GM12873 (cell line): ENCODE data around the gene MGLL.

Source experiments
- CTCF ChIP-seq: IDR thresholded peaks from 2 replicates; pipeline ENCODE4 v1.5.1; 2012; ENCODE audit warnings: low read depth, mild to moderate bottlenecking, moderate library complexity, low read length, control low read depth; ENCODE audit not compliant: insufficient read depth; ENCODE audit errors: missing control alignments

The MGLL gene

GRCh38 chr3:127858521-127858920 lies 36.2 kb upstream of the MGLL start:
- TF ChIP-seq CTCF = no peak

GRCh38 chr3:127857333-127857732 lies 35.0 kb upstream of the MGLL start:
- peak; percentile 47 for TF ChIP-seq CTCF

- no peak for TF ChIP-seq CTCF
Observed at GRCh38 chr3:127856801-127857200, 34.5 kb upstream of the MGLL start.

GRCh38 chr3:127855246-127855645 lies 32.9 kb upstream of the MGLL start:
- TF ChIP-seq CTCF = no peak

GRCh38 chr3:127853681-127854080 lies 31.4 kb upstream of the MGLL start:
- no peak for TF ChIP-seq CTCF

GRCh38 chr3:127851899-127852298 lies 29.6 kb upstream of the MGLL start:
- no peak for TF ChIP-seq CTCF

- TF ChIP-seq CTCF = no peak
Observed at GRCh38 chr3:127849368-127849767, 27.1 kb upstream of the MGLL start.
